Daoy (cell line): Measurements from ENCODE around the gene SF3A1. TPM values are rescaled to one million over a fixed set of nuclear protein-coding genes. Genes with fewer than 3 reads are reported as not detected.
A peak's percentile ranks its signal among the peaks of the same experiment; 100 is the strongest.

Experiments
- DNase-seq: peaks from one replicate; pipeline ENCODE4 v3.0.0-alpha.2; 2015; ENCODE audit warnings: low read depth
- total RNA-seq: library from RNA; depleted of rRNA; stranded (reverse); fragments of >200 nt; shearing (Covaris generic); gene quantifications from 2 replicates; pipeline ENCODE4 v1.2.3, GENCODE V29; 2014

SF3A1 gene
- total RNA-seq, 1 experiment from 2014 or later: 29.4 TPM

GRCh38 chr22:30386960-30387827 is 30.5 kb upstream of the SF3A1 start, which contains the start of gene RNF215:
Gene RNF215, minus strand, starts transcription at chr22:30387411. Its CDS starts 98 bp downstream, at chr22:30387313.
- peak; percentile 87 for DNase-seq

- DNase-seq: no peak
These were observed 29.9 kb upstream of the SF3A1 start for GRCh38 chr22:30386608-30386959.

GRCh38 chr22:30385942-30386341 is 29.2 kb upstream of the SF3A1 start:
- DNase-seq: no peak

- DNase-seq: no peak
These were observed 26.4 kb upstream of the SF3A1 start for GRCh38 chr22:30383061-30383460.

GRCh38 chr22:30382340-30382739 is 25.6 kb upstream of the SF3A1 start:
- no peak for DNase-seq

- DNase-seq: no peak
These were observed 24.6 kb upstream of the SF3A1 start for GRCh38 chr22:30381264-30381663.

GRCh38 chr22:30380011-30380410 is 23.3 kb upstream of the SF3A1 start:
- DNase-seq: no peak

- DNase-seq: no peak
These were observed 18.7 kb upstream of the SF3A1 start for GRCh38 chr22:30375312-30375849.

- DNase-seq: no peak
These were observed 16.9 kb upstream of the SF3A1 start for GRCh38 chr22:30373331-30374325.

GRCh38 chr22:30372915-30373314 is 16.2 kb upstream of the SF3A1 start:
- DNase-seq: no peak

- DNase-seq: no peak
These were observed 15.3 kb upstream of the SF3A1 start for GRCh38 chr22:30371981-30372380.

GRCh38 chr22:30371321-30371720 is 14.6 kb upstream of the SF3A1 start:
- DNase-seq: no peak

GRCh38 chr22:30370641-30371230 is 14.0 kb upstream of the SF3A1 start:
- DNase-seq: no peak

- no peak for DNase-seq
These were observed 11.7 kb upstream of the SF3A1 start for GRCh38 chr22:30368420-30368819.

- no peak for DNase-seq
These were observed 9.2 kb upstream of the SF3A1 start for GRCh38 chr22:30365891-30366290.

GRCh38 chr22:30362651-30363281 is 6.1 kb upstream of the SF3A1 start:
- no peak for DNase-seq

GRCh38 chr22:30361916-30362650 is 5.4 kb upstream of the SF3A1 start:
- no peak for DNase-seq

GRCh38 chr22:30358541-30358940 is 1.8 kb upstream of the SF3A1 start:
- DNase-seq: no peak

GRCh38 chr22:30357650-30358215 is 1.0 kb upstream of the SF3A1 start:
- no peak for DNase-seq

GRCh38 chr22:30357236-30357570 is 509 bp upstream of the SF3A1 start:
- DNase-seq: no peak
